Measurements from ENCODE around the gene AHNAK.

The AHNAK gene

GRCh38 chr11:62433141-62433903 is 113.3 kb downstream of the AHNAK start:
- H2AFZ ChIP-seq (ENCODE audit: low read depth) = peak overlapping the region; percentile 47; the same call in 1 of the 2 replicates
- H3K4me1 ChIP-seq (ENCODE audit: low read depth, poor library complexity, severe bottlenecking) = peaks cover 47% of the 10 kb centered on the region
- H3K36me3 ChIP-seq (ENCODE audit: insufficient read depth) = no peaks in the 10 kb centered on the region
- peak overlapping the region; percentile 20; the same call in 1 of the 2 replicates for H3K27ac ChIP-seq
- no peaks in the 10 kb centered on the region for H3K27me3 ChIP-seq (ENCODE audit: insufficient read depth, low read depth)
- no peaks in the 10 kb centered on the region for H3K79me2 ChIP-seq (ENCODE audit: insufficient read depth, low read depth)
- H3K4me2 ChIP-seq = peak overlapping the region; percentile 71
- H3K9ac ChIP-seq = peak overlapping the region; percentile 5; the same call in 1 of the 2 replicates
- TF ChIP-seq CTCF (conservative IDR thresholded peaks at IDR 0.05; ENCODE audit: low read depth, low read length) = no peak
- no peaks in the 10 kb centered on the region for H4K20me1 ChIP-seq (ENCODE audit: insufficient read depth)
- no peak overlapping the region for H3K4me3 ChIP-seq (IDR thresholded peaks at IDR 0.05; ENCODE audit: insufficient read depth, low read depth, low read length)

DNA sequence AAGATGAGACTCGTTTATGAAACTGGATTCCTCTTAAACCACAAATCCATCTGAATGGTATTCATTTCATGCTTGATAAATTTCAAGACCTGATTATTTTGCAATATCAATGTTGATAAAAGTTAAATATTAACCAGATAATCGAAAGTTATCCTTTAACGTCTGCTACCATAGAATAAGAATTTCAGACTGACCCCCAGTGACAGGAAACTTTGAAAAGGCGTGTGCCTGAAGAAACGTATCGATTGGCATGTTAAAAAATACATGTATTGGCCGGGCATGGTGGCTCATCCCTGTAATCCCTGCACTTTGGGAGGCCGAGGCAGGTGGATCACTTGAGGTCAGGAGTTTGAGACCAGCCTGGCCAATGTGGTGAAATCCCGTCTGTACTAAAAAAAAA is 113.9 kb downstream of the AHNAK start:
- no peaks in the 10 kb centered on the region for H4K20me1 ChIP-seq (ENCODE audit: insufficient read depth)
- H3K27me3 ChIP-seq (ENCODE audit: insufficient read depth, low read depth) = no peaks in the 10 kb centered on the region
- no peak overlapping the region for H3K4me3 ChIP-seq (IDR thresholded peaks at IDR 0.05; ENCODE audit: insufficient read depth, low read depth, low read length)
- H3K4me1 ChIP-seq (ENCODE audit: low read depth, poor library complexity, severe bottlenecking) = peaks cover 53% of the 10 kb centered on the region
- peak overlapping the region; percentile 47; the same call in 1 of the 2 replicates for H2AFZ ChIP-seq (ENCODE audit: low read depth)
- H3K4me2 ChIP-seq = peak overlapping the region; percentile 71
- TF ChIP-seq CTCF (conservative IDR thresholded peaks at IDR 0.05; ENCODE audit: low read depth, low read length) = no peak
- no peaks in the 10 kb centered on the region for H3K79me2 ChIP-seq (ENCODE audit: insufficient read depth, low read depth)
- H3K9ac ChIP-seq = peak overlapping the region; percentile 5; the same call in 1 of the 2 replicates
- H3K36me3 ChIP-seq (ENCODE audit: insufficient read depth) = no peaks in the 10 kb centered on the region
- H3K27ac ChIP-seq = no peak overlapping the region

- no peak overlapping the region for H3K9ac ChIP-seq
- peaks cover 66% of the 10 kb centered on the region for H3K4me1 ChIP-seq (ENCODE audit: low read depth, poor library complexity, severe bottlenecking)
These were observed 115.3 kb downstream of the AHNAK start for GRCh38 chr11:62431171-62431901.

DNA sequence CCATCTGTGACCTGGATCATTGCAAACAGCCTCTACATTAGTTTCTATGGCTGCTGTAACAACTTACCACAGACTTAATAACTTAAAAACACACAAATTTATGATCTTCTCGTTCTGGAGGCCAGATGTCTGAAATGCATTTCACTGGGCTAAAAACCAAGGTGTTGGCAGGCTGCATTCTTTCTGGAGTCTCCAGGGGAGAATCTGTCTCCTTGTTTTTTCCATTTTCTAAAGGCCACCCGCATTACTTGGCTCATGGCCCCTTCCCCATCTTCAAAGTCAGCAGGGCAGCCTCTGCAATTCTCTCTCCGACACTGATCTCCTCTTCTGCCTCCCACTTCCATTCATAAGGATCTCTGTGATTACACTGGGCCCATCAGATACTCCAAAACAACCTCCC is 116.2 kb downstream of the AHNAK start:
- peaks cover 68% of the 10 kb centered on the region for H3K4me1 ChIP-seq (ENCODE audit: low read depth, poor library complexity, severe bottlenecking)
- no peaks in the 10 kb centered on the region for H3K27me3 ChIP-seq (ENCODE audit: insufficient read depth, low read depth)
- no peak overlapping the region for H2AFZ ChIP-seq (ENCODE audit: low read depth)
- no peak overlapping the region for H3K4me2 ChIP-seq
- no peaks in the 10 kb centered on the region for H4K20me1 ChIP-seq (ENCODE audit: insufficient read depth)
- TF ChIP-seq CTCF (conservative IDR thresholded peaks at IDR 0.05; ENCODE audit: low read depth, low read length) = no peak
- H3K36me3 ChIP-seq (ENCODE audit: insufficient read depth) = no peaks in the 10 kb centered on the region
- H3K79me2 ChIP-seq (ENCODE audit: insufficient read depth, low read depth) = no peaks in the 10 kb centered on the region
- H3K27ac ChIP-seq = no peak overlapping the region
- no peak overlapping the region for H3K4me3 ChIP-seq (IDR thresholded peaks at IDR 0.05; ENCODE audit: insufficient read depth, low read depth, low read length)
- H3K9ac ChIP-seq = no peak overlapping the region

More at GRCh38 chr11:62431171-62431901, 115.3 kb downstream of the AHNAK start:
- Histone ChIP-seq H3K4me3 (IDR thresholded peaks at IDR 0.05; ENCODE audit: insufficient read depth, low read depth, low read length) (no peak overlapping the region), H3K79me2 (ENCODE audit: insufficient read depth, low read depth) (no peaks in the 10 kb centered on the region), H3K27ac (no peak overlapping the region), H4K20me1 (ENCODE audit: insufficient read depth) (no peaks in the 10 kb centered on the region), H3K36me3 (ENCODE audit: insufficient read depth) (no peaks in the 10 kb centered on the region), H2AFZ (ENCODE audit: low read depth) (no peak overlapping the region), H3K27me3 (ENCODE audit: insufficient read depth, low read depth) (no peaks in the 10 kb centered on the region), H3K4me2 (no peak overlapping the region)
- TF ChIP-seq CTCF (conservative IDR thresholded peaks at IDR 0.05; ENCODE audit: low read depth, low read length) = no peak
